Immature natural killer cell (primary cell): ENCODE data around the gene ARID1B. TPM values are rescaled to one million over a fixed set of nuclear protein-coding genes. Genes with fewer than 3 reads are reported as not detected.
A peak's percentile ranks its signal among the peaks of the same experiment; 100 is the strongest.

Source experiments
- DNase-seq, 3 donors: peaks; one replicate each; pipeline ENCODE4 v3.0.0; 2022; ENCODE audit warnings: mixed read lengths in 1 of 3
- H3K27ac Mint-ChIP-seq, 6 donors: one replicate each; pipeline ENCODE4 v1.8.0; 2020; ENCODE audit warnings: mixed read lengths in 6 of 6, mild to moderate bottlenecking in 5 of 6, inconsistent platforms in 4 of 6, moderate library complexity in 3 of 6
- H3K27me3 Mint-ChIP-seq, 3 donors: one replicate each; pipeline ENCODE4 v1.8.0; 2020 to 2021; ENCODE audit warnings: low read depth in 3 of 3, mild to moderate bottlenecking in 3 of 3, mixed read lengths in 3 of 3, moderate library complexity in 3 of 3, inconsistent platforms in 1 of 3
- H3K36me3 Mint-ChIP-seq, 3 donors: one replicate each; pipeline ENCODE4 v1.8.0; 2020; ENCODE audit warnings: mixed read lengths in 3 of 3, inconsistent platforms in 2 of 3, mild to moderate bottlenecking in 2 of 3
- H3K4me1 Mint-ChIP-seq, 2 donors: one replicate each; pipeline ENCODE4 v1.8.0; 2020; ENCODE audit warnings: inconsistent platforms in 2 of 2, mild to moderate bottlenecking in 2 of 2, mixed read lengths in 2 of 2, moderate library complexity in 1 of 2
- H3K4me3 Mint-ChIP-seq, 5 donors: one replicate each; pipeline ENCODE4 v1.8.0; 2020; ENCODE audit warnings: mild to moderate bottlenecking in 5 of 5, mixed read lengths in 5 of 5, inconsistent platforms in 3 of 5, moderate library complexity in 3 of 5
- H3K9me3 Mint-ChIP-seq, 6 donors: one replicate each; pipeline ENCODE4 v1.8.0; 2020; ENCODE audit warnings: mild to moderate bottlenecking in 6 of 6, mixed read lengths in 6 of 6, inconsistent platforms in 4 of 6, moderate library complexity in 3 of 6
- polyA plus RNA-seq, 3 donors: library from polyadenylated mRNA; unstranded; fragments of 300-500 nt; fragmentation: Illumina TruSeq; gene quantifications; one replicate each; pipeline ENCODE4 v1.2.3, GENCODE V29; 2021

Gene ARID1B
- polyA plus RNA-seq, 3 donors from 2014 or later, result 7.6 to 18.1 (median 8.7) TPM

- no peak for DNase-seq
- H3K27me3 Mint-ChIP-seq, result peaks cover 0 to 3% (median 2%) of the 10 kb centered on the region in 3 donors
- H3K27ac Mint-ChIP-seq, result peak overlapping the region in 4 of 6 donors; percentile 9 to 74 (median 41)
- H3K9me3 Mint-ChIP-seq, result no peaks in the 10 kb centered on the region
- peaks cover 89 to 98% of the 10 kb centered on the region in 2 donors for H3K4me1 Mint-ChIP-seq
- H3K4me3 Mint-ChIP-seq, result peak overlapping the region in 1 of 5 donors; percentile 23
- H3K36me3 Mint-ChIP-seq, result no peaks in the 10 kb centered on the region
These were observed 70.9 kb downstream of the ARID1B start for GRCh38 chr6:156848123-156848522.

GRCh38 chr6:156848533-156848932 lies 71.4 kb downstream of the ARID1B start:
- no peak overlapping the region for H3K4me3 Mint-ChIP-seq
- H3K36me3 Mint-ChIP-seq, result no peaks in the 10 kb centered on the region
- peaks cover 0 to 3% (median 2%) of the 10 kb centered on the region in 3 donors for H3K27me3 Mint-ChIP-seq
- no peaks in the 10 kb centered on the region for H3K9me3 Mint-ChIP-seq
- H3K4me1 Mint-ChIP-seq, result peaks cover 90 to 98% of the 10 kb centered on the region in 2 donors
- H3K27ac Mint-ChIP-seq, result peak overlapping the region in 2 of 6 donors; percentile 32 to 50
- no peak for DNase-seq

- no peak for DNase-seq
- H3K4me1 Mint-ChIP-seq, result peaks cover 88 to 98% of the 10 kb centered on the region in 2 donors
- no peaks in the 10 kb centered on the region for H3K9me3 Mint-ChIP-seq
- peak overlapping the region in 1 of 6 donors; percentile 77 for H3K27ac Mint-ChIP-seq
- H3K36me3 Mint-ChIP-seq, result no peaks in the 10 kb centered on the region
- peaks cover 0 to 3% (median 2%) of the 10 kb centered on the region in 3 donors for H3K27me3 Mint-ChIP-seq
- H3K4me3 Mint-ChIP-seq, result peak overlapping the region in 1 of 5 donors; percentile 4
These were observed 72.6 kb downstream of the ARID1B start for GRCh38 chr6:156849806-156850205.

GRCh38 chr6:156850353-156850752 lies 73.2 kb downstream of the ARID1B start:
- Mint-ChIP-seq H3K27me3 (peaks cover 0 to 3% (median 0%) of the 10 kb centered on the region in 3 donors), H3K27ac (no peak overlapping the region), H3K4me1 (peaks cover 87 to 98% of the 10 kb centered on the region in 2 donors), H3K36me3 (no peaks in the 10 kb centered on the region), H3K4me3 (no peak overlapping the region), H3K9me3 (no peaks in the 10 kb centered on the region)
- no peak for DNase-seq

- Mint-ChIP-seq H3K4me3 (no peak overlapping the region), H3K27me3 (peaks cover 0 to 6% (median 0%) of the 10 kb centered on the region in 3 donors), H3K27ac (peak overlapping the region in 3 of 6 donors; percentile 8 to 50 (median 50)), H3K9me3 (no peaks in the 10 kb centered on the region), H3K36me3 (no peaks in the 10 kb centered on the region), H3K4me1 (peaks cover 89 to 98% of the 10 kb centered on the region in 2 donors)
- DNase-seq, result no peak
These were observed 74.3 kb downstream of the ARID1B start for GRCh38 chr6:156851454-156851921.

- Mint-ChIP-seq H3K36me3 (no peaks in the 10 kb centered on the region), H3K4me3 (no peak overlapping the region), H3K27ac (peak overlapping the region in 1 of 6 donors; percentile 3), H3K4me1 (peaks cover 89 to 98% of the 10 kb centered on the region in 2 donors), H3K9me3 (no peaks in the 10 kb centered on the region), H3K27me3 (peaks cover 0 to 9% (median 0%) of the 10 kb centered on the region in 3 donors)
- no peak for DNase-seq
These were observed 75.1 kb downstream of the ARID1B start for GRCh38 chr6:156852147-156852857.

GRCh38 chr6:156852858-156853216 lies 75.7 kb downstream of the ARID1B start:
- no peak for DNase-seq
- Mint-ChIP-seq H3K27me3 (peaks cover 0 to 9% (median 0%) of the 10 kb centered on the region in 3 donors), H3K4me3 (no peak overlapping the region), H3K36me3 (no peaks in the 10 kb centered on the region), H3K27ac (peak overlapping the region in 1 of 6 donors; percentile 3), H3K9me3 (no peaks in the 10 kb centered on the region), H3K4me1 (peaks cover 89 to 98% of the 10 kb centered on the region in 2 donors)

- no peaks in the 10 kb centered on the region for H3K36me3 Mint-ChIP-seq
- H3K27ac Mint-ChIP-seq, result no peak overlapping the region
- H3K4me3 Mint-ChIP-seq, result no peak overlapping the region
- no peaks in the 10 kb centered on the region for H3K9me3 Mint-ChIP-seq
- peaks cover 0 to 9% (median 0%) of the 10 kb centered on the region in 3 donors for H3K27me3 Mint-ChIP-seq
- peaks cover 89 to 98% of the 10 kb centered on the region in 2 donors for H3K4me1 Mint-ChIP-seq
- no peak for DNase-seq
These were observed 76.6 kb downstream of the ARID1B start for GRCh38 chr6:156853733-156854132.

- Mint-ChIP-seq H3K36me3 (no peaks in the 10 kb centered on the region), H3K27me3 (peaks cover 0 to 6% (median 0%) of the 10 kb centered on the region in 3 donors), H3K4me1 (peaks cover 86 to 97% of the 10 kb centered on the region in 2 donors), H3K4me3 (no peak overlapping the region), H3K9me3 (no peaks in the 10 kb centered on the region), H3K27ac (peak overlapping the region in 3 of 6 donors; percentile 1 to 13 (median 4))
- DNase-seq, result no peak
These were observed 77.4 kb downstream of the ARID1B start for GRCh38 chr6:156854466-156855161.

- no peaks in the 10 kb centered on the region for H3K36me3 Mint-ChIP-seq
- no peaks in the 10 kb centered on the region for H3K9me3 Mint-ChIP-seq
- peaks cover 83 to 96% of the 10 kb centered on the region in 2 donors for H3K4me1 Mint-ChIP-seq
- no peak for DNase-seq
- H3K27me3 Mint-ChIP-seq, result peaks cover 0 to 6% (median 2%) of the 10 kb centered on the region in 3 donors
- no peak overlapping the region for H3K27ac Mint-ChIP-seq
- H3K4me3 Mint-ChIP-seq, result peak overlapping the region in 2 of 5 donors; percentile 7 to 23
These were observed 80.4 kb downstream of the ARID1B start for GRCh38 chr6:156857573-156857972.

GRCh38 chr6:156859686-156860085 lies 82.5 kb downstream of the ARID1B start:
- no peaks in the 10 kb centered on the region for H3K9me3 Mint-ChIP-seq
- DNase-seq, result no peak
- peaks cover 83 to 96% of the 10 kb centered on the region in 2 donors for H3K4me1 Mint-ChIP-seq
- H3K4me3 Mint-ChIP-seq, result no peak overlapping the region
- no peaks in the 10 kb centered on the region for H3K36me3 Mint-ChIP-seq
- H3K27me3 Mint-ChIP-seq, result peaks cover 0 to 9% (median 2%) of the 10 kb centered on the region in 3 donors
- H3K27ac Mint-ChIP-seq, result peak overlapping the region in 2 of 6 donors; percentile 38 to 51

GRCh38 chr6:156862711-156863110 lies 85.5 kb downstream of the ARID1B start:
- Mint-ChIP-seq H3K36me3 (no peaks in the 10 kb centered on the region), H3K4me3 (no peak overlapping the region), H3K4me1 (peaks cover 83 to 96% of the 10 kb centered on the region in 2 donors), H3K9me3 (no peaks in the 10 kb centered on the region), H3K27me3 (peaks cover 2 to 6% (median 2%) of the 10 kb centered on the region in 3 donors), H3K27ac (peak overlapping the region in 2 of 6 donors; percentile 34 to 42)
- DNase-seq, result no peak

GRCh38 chr6:156863504-156863903 lies 86.3 kb downstream of the ARID1B start:
- peak overlapping the region in 2 of 6 donors; percentile 3 to 33 for H3K27ac Mint-ChIP-seq
- H3K4me3 Mint-ChIP-seq, result no peak overlapping the region
- DNase-seq, result no peak
- peaks cover 2 to 6% (median 2%) of the 10 kb centered on the region in 3 donors for H3K27me3 Mint-ChIP-seq
- H3K36me3 Mint-ChIP-seq, result no peaks in the 10 kb centered on the region
- H3K9me3 Mint-ChIP-seq, result no peaks in the 10 kb centered on the region
- H3K4me1 Mint-ChIP-seq, result peaks cover 83 to 96% of the 10 kb centered on the region in 2 donors

- Mint-ChIP-seq H3K27ac (peak overlapping the region in 1 of 6 donors; percentile 17), H3K27me3 (peaks cover 2 to 6% (median 2%) of the 10 kb centered on the region in 3 donors), H3K9me3 (no peaks in the 10 kb centered on the region), H3K36me3 (no peaks in the 10 kb centered on the region), H3K4me1 (peaks cover 86 to 97% of the 10 kb centered on the region in 2 donors), H3K4me3 (peak overlapping the region in 1 of 5 donors; percentile 8)
- DNase-seq, result no peak
These were observed 87.4 kb downstream of the ARID1B start for GRCh38 chr6:156864557-156864956.
